Measurements from ENCODE around the gene CLDN7.

The CLDN7 gene

DNA sequence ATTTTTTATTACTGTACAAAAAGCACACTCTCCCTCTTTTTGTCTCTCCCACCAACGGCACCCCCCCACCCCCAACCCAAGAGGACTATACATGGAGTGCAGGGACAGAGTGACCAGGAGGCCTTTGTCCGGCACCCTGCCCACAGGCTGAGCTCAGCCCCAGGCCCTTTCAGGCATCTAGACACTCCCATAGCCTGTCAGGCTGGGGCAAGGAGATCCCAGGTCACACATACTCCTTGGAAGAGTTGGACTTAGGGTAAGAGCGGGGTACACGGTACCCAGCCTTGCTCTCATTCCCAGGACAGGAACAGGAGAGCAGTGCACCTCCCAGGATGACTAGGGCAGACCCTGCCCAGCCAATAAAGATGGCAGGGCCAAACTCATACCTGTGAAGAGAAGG is 2.1 kb downstream of the CLDN7 start:
- Histone ChIP-seq H3K36me3 (ENCODE audit: control insufficient read depth, insufficient read depth, low read length) (peaks cover 14% of the 10 kb centered on the region), H3K27me3 (replicated peaks; ENCODE audit: control insufficient read depth, insufficient read depth, low read length) (peaks cover 2% of the 10 kb centered on the region; the same call in 1 of the 2 replicates), H3K4me3 (replicated peaks; ENCODE audit: low read depth, low read length) (no peak overlapping the region)
- TF ChIP-seq CTCF (IDR thresholded peaks at IDR 0.05; ENCODE audit: insufficient read depth, low read length, poor library complexity, severe bottlenecking): no peak
- no peak for DNase-seq (ENCODE audit: extremely low read depth, insufficient read length)

DNA sequence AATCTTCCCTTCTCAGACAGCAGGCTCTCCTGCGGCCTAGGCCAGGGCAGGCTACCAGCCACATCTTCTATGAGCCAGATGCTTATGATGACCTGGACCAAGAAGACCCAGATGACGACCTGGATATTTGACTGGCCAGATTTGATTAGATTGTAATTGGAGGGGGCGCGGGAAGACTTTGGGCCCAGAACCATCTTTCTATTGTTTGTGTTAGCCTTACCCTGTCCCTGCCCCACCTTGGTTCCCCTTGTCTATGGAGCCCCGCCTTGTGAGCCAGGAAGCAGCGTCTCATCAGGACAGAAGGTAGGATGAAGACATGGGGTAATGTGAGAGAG is 2.8 kb downstream of the CLDN7 start:
- no peak for DNase-seq (ENCODE audit: extremely low read depth, insufficient read length)
- peaks cover 2% of the 10 kb centered on the region; the same call in 1 of the 2 replicates for H3K27me3 ChIP-seq (replicated peaks; ENCODE audit: control insufficient read depth, insufficient read depth, low read length)
- H3K4me3 ChIP-seq (replicated peaks; ENCODE audit: low read depth, low read length): no peak overlapping the region
- no peak for TF ChIP-seq CTCF (IDR thresholded peaks at IDR 0.05; ENCODE audit: insufficient read depth, low read length, poor library complexity, severe bottlenecking)
- H3K36me3 ChIP-seq (ENCODE audit: control insufficient read depth, insufficient read depth, low read length): peaks cover 18% of the 10 kb centered on the region

DNA sequence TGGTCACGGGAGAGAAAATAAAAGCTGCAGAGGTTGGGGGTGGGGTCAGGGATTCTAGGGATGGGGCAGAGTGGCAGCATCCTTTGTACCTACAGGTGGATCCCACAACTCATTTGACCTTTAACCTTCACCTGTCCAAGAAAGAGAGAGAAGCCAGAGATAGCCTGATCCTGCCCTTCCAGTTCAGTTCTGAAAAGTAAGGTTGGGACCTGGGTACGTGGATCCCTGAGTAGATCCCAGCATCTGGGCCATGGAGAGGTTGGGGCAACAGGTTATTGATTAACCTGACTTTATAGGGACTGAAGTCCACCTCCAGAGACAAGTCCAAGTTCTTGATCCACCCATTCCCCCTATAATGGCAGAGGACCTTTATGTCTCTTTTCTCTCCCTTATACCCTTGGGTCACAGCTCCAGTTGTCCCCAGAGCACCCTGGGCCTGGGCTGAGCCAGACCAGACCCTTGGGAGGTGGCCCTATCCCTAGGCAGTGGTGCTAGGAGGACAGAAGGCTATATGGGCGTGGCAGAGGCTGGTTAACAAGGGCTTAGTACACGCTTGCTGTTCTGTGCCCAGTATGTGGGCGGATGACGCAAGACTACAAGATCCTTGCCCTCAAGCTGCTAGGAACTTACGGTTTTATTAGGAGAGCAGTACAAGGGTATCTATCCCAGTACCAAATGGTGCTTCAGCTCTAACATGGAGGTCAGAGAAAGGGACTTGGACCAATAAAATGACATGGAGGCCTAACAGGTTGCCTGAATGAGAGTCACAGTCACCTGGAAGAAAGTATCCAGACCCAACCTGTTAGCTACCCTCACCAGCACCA is 3.3 kb downstream of the CLDN7 start:
- no peak for TF ChIP-seq CTCF (IDR thresholded peaks at IDR 0.05; ENCODE audit: insufficient read depth, low read length, poor library complexity, severe bottlenecking)
- DNase-seq (ENCODE audit: extremely low read depth, insufficient read length): no peak
- H3K36me3 ChIP-seq (ENCODE audit: control insufficient read depth, insufficient read depth, low read length): peaks cover 20% of the 10 kb centered on the region
- no peak overlapping the region for H3K4me3 ChIP-seq (replicated peaks; ENCODE audit: low read depth, low read length)
- peaks cover 2% of the 10 kb centered on the region; the same call in 1 of the 2 replicates for H3K27me3 ChIP-seq (replicated peaks; ENCODE audit: control insufficient read depth, insufficient read depth, low read length)

DNA sequence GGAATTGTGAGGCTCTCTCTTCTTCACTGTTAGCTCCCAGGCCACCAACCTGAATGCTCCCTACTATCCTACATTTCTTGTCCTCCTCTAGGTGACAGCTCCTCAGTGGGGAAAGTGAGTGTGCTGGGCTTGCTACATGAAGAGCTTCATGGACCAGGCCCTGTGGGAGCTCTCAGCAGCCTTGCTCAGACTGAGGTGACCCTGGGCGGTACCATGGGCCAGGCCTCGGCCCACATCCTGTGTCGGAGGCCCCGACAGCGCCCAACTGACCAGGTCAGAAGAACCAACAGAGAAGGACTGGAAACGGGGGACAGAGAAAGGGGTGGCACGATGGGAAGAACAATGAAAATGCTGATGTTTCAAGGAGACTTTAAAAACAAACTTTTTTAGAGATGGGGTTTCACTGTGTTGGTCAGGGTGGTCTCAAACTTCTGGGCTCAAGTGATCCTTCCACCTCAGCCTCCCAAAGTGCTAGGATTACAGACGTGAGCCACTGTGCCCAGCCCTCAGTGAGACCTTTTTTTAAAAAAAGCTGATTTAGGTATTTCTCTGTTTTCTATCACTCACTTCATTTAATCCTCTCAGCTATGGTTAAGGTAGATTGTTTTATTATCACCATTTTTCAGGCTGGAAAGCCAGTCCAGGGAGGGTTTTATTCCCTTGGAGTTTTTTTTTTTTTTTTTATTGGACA is 5.4 kb downstream of the CLDN7 start:
- Histone ChIP-seq H3K4me3 (replicated peaks; ENCODE audit: low read depth, low read length) (no peak overlapping the region), H3K36me3 (ENCODE audit: control insufficient read depth, insufficient read depth, low read length) (peaks cover 20% of the 10 kb centered on the region), H3K27me3 (replicated peaks; ENCODE audit: control insufficient read depth, insufficient read depth, low read length) (no peaks in the 10 kb centered on the region)
- no peak for TF ChIP-seq CTCF (IDR thresholded peaks at IDR 0.05; ENCODE audit: insufficient read depth, low read length, poor library complexity, severe bottlenecking)
- no peak for DNase-seq (ENCODE audit: extremely low read depth, insufficient read length)

GRCh38 chr17:7254511-7254910 is 7.8 kb downstream of the CLDN7 start:
- Histone ChIP-seq H3K36me3 (ENCODE audit: control insufficient read depth, insufficient read depth, low read length) (peaks cover 18% of the 10 kb centered on the region), H3K4me3 (replicated peaks; ENCODE audit: low read depth, low read length) (no peak overlapping the region), H3K27me3 (replicated peaks; ENCODE audit: control insufficient read depth, insufficient read depth, low read length) (no peaks in the 10 kb centered on the region)
- TF ChIP-seq CTCF (IDR thresholded peaks at IDR 0.05; ENCODE audit: insufficient read depth, low read length, poor library complexity, severe bottlenecking): no peak
- DNase-seq (ENCODE audit: extremely low read depth, insufficient read length): no peak

All from GM06990 (cell line).